Measurements from ENCODE around the gene LCTL. TPM values are rescaled to one million over a fixed set of nuclear protein-coding genes. Genes with fewer than 3 reads are reported as not detected.
"Not testable (repeated sequence)": the region's sequence is repeated elsewhere in the genome, so short reads cannot be mapped to it uniquely, and the experiment has no call there.

The LCTL gene
- total RNA-seq, 1 donor from 2014 or later, result not detected

GRCh38 chr15:66592505-66593218 is 26.9 kb upstream of the LCTL start:
- Histone ChIP-seq H3K4me3 (no peak overlapping the region), H3K4me1 (no peaks in the 10 kb centered on the region), H3K27me3 (no peaks in the 10 kb centered on the region), H3K27ac (no peak overlapping the region), H3K36me3 (no peaks in the 10 kb centered on the region), H3K9me3 (no peaks in the 10 kb centered on the region)
- no peak for DNase-seq (ENCODE audit: extremely low spot score in 2 of 2)
- intact Hi-C loops (cut with DNase I), result no loop called here
- TF ChIP-seq POLR2A (IDR thresholded peaks at IDR 0.05), result no peak
- TF ChIP-seq CTCF (IDR thresholded peaks at IDR 0.05), result no peak
- no peak for TF ChIP-seq POLR2AphosphoS5 (IDR thresholded peaks at IDR 0.05; ENCODE audit: insufficient read depth in 1 of 2, low read depth in 1 of 2)

GRCh38 chr15:66591322-66591862 is 25.6 kb upstream of the LCTL start:
- H3K4me3 ChIP-seq, result no peak overlapping the region
- H3K4me1 ChIP-seq, result no peaks in the 10 kb centered on the region
- intact Hi-C loops (cut with DNase I), result no loop called here
- no peaks in the 10 kb centered on the region for H3K9me3 ChIP-seq
- H3K27me3 ChIP-seq, result no peaks in the 10 kb centered on the region
- H3K27ac ChIP-seq, result no peak overlapping the region
- H3K36me3 ChIP-seq, result no peaks in the 10 kb centered on the region
- no peak for TF ChIP-seq POLR2AphosphoS5 (IDR thresholded peaks at IDR 0.05; ENCODE audit: insufficient read depth in 1 of 2, low read depth in 1 of 2)
- TF ChIP-seq CTCF (IDR thresholded peaks at IDR 0.05), result no peak
- no peak for TF ChIP-seq POLR2A (IDR thresholded peaks at IDR 0.05)
- DNase-seq (ENCODE audit: extremely low spot score in 2 of 2), result no peak

DNA sequence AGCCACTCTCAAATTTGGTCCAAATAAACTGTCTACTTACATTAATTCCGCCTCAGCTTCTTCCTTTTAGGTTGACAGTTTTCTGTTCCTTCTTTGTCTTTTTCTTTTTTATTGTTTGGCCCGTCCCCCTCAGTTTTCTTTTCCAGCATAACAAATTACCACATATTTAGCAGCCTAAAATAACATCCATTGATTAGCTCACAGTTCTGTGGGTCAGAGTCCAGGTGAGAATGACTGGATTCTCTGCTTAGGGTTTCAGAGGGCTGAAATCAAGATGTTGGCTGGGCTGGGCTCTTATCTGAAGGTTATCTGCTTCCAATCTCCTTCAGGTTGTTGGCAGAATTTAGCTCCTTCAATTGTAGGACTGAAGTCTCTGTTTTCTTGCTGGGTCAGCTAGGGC is 24.6 kb upstream of the LCTL start:
- Histone ChIP-seq H3K27me3 (no peaks in the 10 kb centered on the region), H3K27ac (no peak overlapping the region), H3K4me1 (no peaks in the 10 kb centered on the region), H3K36me3 (no peaks in the 10 kb centered on the region), H3K4me3 (no peak overlapping the region), H3K9me3 (no peaks in the 10 kb centered on the region)
- intact Hi-C loops (cut with DNase I), result no loop called here
- TF ChIP-seq POLR2A (IDR thresholded peaks at IDR 0.05) (no peak), CTCF (IDR thresholded peaks at IDR 0.05) (no peak), POLR2AphosphoS5 (IDR thresholded peaks at IDR 0.05; ENCODE audit: insufficient read depth in 1 of 2, low read depth in 1 of 2) (no peak)
- DNase-seq (ENCODE audit: extremely low spot score in 2 of 2), result no peak

DNA sequence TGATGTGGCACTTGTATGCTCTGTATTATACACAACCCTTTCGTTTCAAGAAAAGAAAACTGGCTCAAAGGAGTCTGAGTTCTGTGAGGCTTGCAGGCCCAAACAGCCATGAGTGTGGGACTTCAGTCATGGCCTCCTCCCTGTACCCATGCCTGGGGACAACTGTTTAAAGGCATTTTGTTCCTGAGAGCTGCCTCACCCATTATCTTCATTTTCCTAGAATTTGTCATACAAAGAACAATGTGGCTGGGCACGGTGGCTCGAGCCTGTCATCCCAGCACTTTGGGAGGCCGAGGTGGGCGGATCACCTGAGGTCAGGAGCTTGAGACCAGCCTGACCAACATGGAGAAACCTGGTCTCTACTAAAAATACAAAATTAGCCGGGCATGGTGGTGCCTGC is 23.6 kb upstream of the LCTL start:
- H3K9me3 ChIP-seq; H3K27me3 ChIP-seq; H3K4me3 ChIP-seq; H3K27ac ChIP-seq; H3K4me1 ChIP-seq; H3K36me3 ChIP-seq; intact Hi-C loops (cut with DNase I); DNase-seq (ENCODE audit: extremely low spot score in 2 of 2): not testable (repeated sequence)

- TF ChIP-seq POLR2A (IDR thresholded peaks at IDR 0.05), result no peak
- TF ChIP-seq POLR2AphosphoS5 (IDR thresholded peaks at IDR 0.05; ENCODE audit: insufficient read depth in 1 of 2, low read depth in 1 of 2), result no peak
- TF ChIP-seq CTCF (IDR thresholded peaks at IDR 0.05), result no peak
- no peak for DNase-seq (ENCODE audit: extremely low spot score in 2 of 2)
- intact Hi-C loops (cut with DNase I), result no loop called here
- Histone ChIP-seq H3K9me3 (no peaks in the 10 kb centered on the region), H3K27me3 (no peaks in the 10 kb centered on the region), H3K4me3 (no peak overlapping the region), H3K4me1 (no peaks in the 10 kb centered on the region), H3K36me3 (no peaks in the 10 kb centered on the region), H3K27ac (no peak overlapping the region)
These were observed 23.2 kb upstream of the LCTL start for GRCh38 chr15:66588971-66589370.

Data from vagina (tissue), 2 donors.